Smooth muscle cell (in vitro differentiated cells): ENCODE results near the gene SLC29A1. TPM values are rescaled to one million over a fixed set of nuclear protein-coding genes. Genes with fewer than 3 reads are reported as not detected.
A peak's percentile ranks its signal among the peaks of the same experiment; 100 is the strongest.

Experiments
- DNase-seq: peaks from one replicate; lab custom pipeline; 2025; ENCODE audit not compliant: unreplicated experiment; lab: John Stamatoyannopoulos, UW
- H2AFZ ChIP-seq: fragments of 200-600 bp; sonication (generic); 2 replicates; pipeline ENCODE4 v1.6.0; 2016; ENCODE audit warnings: antibody characterized with exemption, low read depth, mild to moderate bottlenecking
- H3F3A ChIP-seq: fragments of 200-600 bp; sonication (generic); 2 replicates; pipeline ENCODE4 v1.6.0; 2017; ENCODE audit warnings: antibody characterized with exemption, low read depth
- H3K27ac ChIP-seq: fragments of 200-600 bp; sonication (generic); 2 replicates; pipeline ENCODE4 v1.5.1; 2016; ENCODE audit warnings: low read depth, mild to moderate bottlenecking
- H3K27me3 ChIP-seq: fragments of 200-600 bp; sonication (generic); 2 replicates; pipeline ENCODE4 v1.6.1; 2016; ENCODE audit warnings: low read depth, mild to moderate bottlenecking
- H3K36me3 ChIP-seq: fragments of 200-600 bp; sonication (generic); 2 replicates; pipeline ENCODE4 v1.5.1; 2016; ENCODE audit warnings: low read depth
- H3K4me1 ChIP-seq: fragments of 200-600 bp; sonication (generic); 2 replicates; pipeline ENCODE4 v1.5.1; 2016; ENCODE audit warnings: low read depth
- H3K4me2 ChIP-seq: fragments of 200-600 bp; sonication (generic); 2 replicates; pipeline ENCODE4 v1.6.0; 2016; ENCODE audit warnings: mild to moderate bottlenecking
- H3K4me3 ChIP-seq: fragments of 200-600 bp; sonication (generic); 2 replicates; pipeline ENCODE4 v1.5.1; 2016; ENCODE audit warnings: mild to moderate bottlenecking
- H3K79me2 ChIP-seq: fragments of 200-600 bp; sonication (generic); 2 replicates; pipeline ENCODE4 v1.6.0; 2016; ENCODE audit warnings: low read depth, mild to moderate bottlenecking
- H3K9ac ChIP-seq: fragments of 200-600 bp; sonication (generic); 2 replicates; pipeline ENCODE4 v1.6.0; 2016; ENCODE audit warnings: low read depth
- H3K9me3 ChIP-seq: fragments of 200-600 bp; sonication (generic); replicated peaks from 2 replicates; pipeline ENCODE4 v1.5.1; 2016; ENCODE audit warnings: low read depth
- H4K20me1 ChIP-seq: fragments of 200-600 bp; sonication (generic); 2 replicates; pipeline ENCODE4 v1.6.0; 2016; ENCODE audit warnings: low read depth
- CTCF ChIP-seq: fragments of 200-600 bp; sonication (generic); IDR thresholded peaks from 2 replicates; pipeline ENCODE4 v1.5.1; 2017; ENCODE audit warnings: borderline replicate concordance, mild to moderate bottlenecking, antibody characterized with exemption; ENCODE audit not compliant: insufficient read depth, poor library complexity, severe bottlenecking
- WGBS: methylation state at CpG from one replicate; pipeline ENCODE4 v1.1.7; 2016; ENCODE audit warnings: low lambda C conversion rate; 5-methylcytosine and 5-hydroxymethylcytosine counted together
- polyA plus RNA-seq: library from polyadenylated mRNA; unstranded; fragments of >200 nt; fragmentation: Nextera tagmentation; extraction: Ambion mirVana; gene quantifications from 2 replicates; pipeline ENCODE4 v1.2.1, GENCODE V29; 2016
- total RNA-seq: library from RNA; depleted of rRNA; stranded (reverse); fragments of >200 nt; gene quantifications from 2 replicates; pipeline ENCODE4 v1.2.3, GENCODE V29; 2014

Gene SLC29A1
- total and polyA plus RNA-seq, 2 experiments from 2014 or later = 7.4 to 8.0 TPM

- Histone ChIP-seq H4K20me1 (peaks cover 13% of the 10 kb centered on the region), H3K9ac (no peak overlapping the region), H3K36me3 (no peaks in the 10 kb centered on the region), H3K79me2 (peaks cover 16% of the 10 kb centered on the region), H3K4me2 (no peak overlapping the region), H2AFZ (no peak overlapping the region), H3K4me3 (no peak overlapping the region), H3K27ac (no peak overlapping the region), H3K4me1 (peaks cover 25% of the 10 kb centered on the region), H3K9me3 (no peaks in the 10 kb centered on the region), H3F3A (no peaks in the 10 kb centered on the region), H3K27me3 (peaks cover 31% of the 10 kb centered on the region)
- WGBS = 84% methylated on average over 3 of the region's 3 CpGs
- no peak for TF ChIP-seq CTCF
- no peak for DNase-seq
Observed at GRCh38 chr6:44266347-44266746, 43.0 kb downstream of the SLC29A1 start.

- H3K9me3 ChIP-seq = no peaks in the 10 kb centered on the region
- no peak for DNase-seq
- peaks cover 13% of the 10 kb centered on the region for H4K20me1 ChIP-seq
- no peak overlapping the region for H3K27ac ChIP-seq
- no peaks in the 10 kb centered on the region for H3K36me3 ChIP-seq
- H3K79me2 ChIP-seq = peaks cover 16% of the 10 kb centered on the region
- H3K27me3 ChIP-seq = peaks cover 40% of the 10 kb centered on the region
- H3K4me3 ChIP-seq = no peak overlapping the region
- H3K9ac ChIP-seq = no peak overlapping the region
- WGBS = 85% methylated on average over 10 of the region's 10 CpGs
- peaks cover 25% of the 10 kb centered on the region for H3K4me1 ChIP-seq
- TF ChIP-seq CTCF = no peak
- H3F3A ChIP-seq = no peaks in the 10 kb centered on the region
- H3K4me2 ChIP-seq = no peak overlapping the region
- H2AFZ ChIP-seq = no peak overlapping the region
Observed at GRCh38 chr6:44267252-44267651, 43.9 kb downstream of the SLC29A1 start.

- Histone ChIP-seq H3K36me3 (no peaks in the 10 kb centered on the region), H3K9me3 (no peaks in the 10 kb centered on the region), H4K20me1 (peaks cover 13% of the 10 kb centered on the region), H3K4me1 (peaks cover 23% of the 10 kb centered on the region), H3K4me2 (no peak overlapping the region), H2AFZ (no peak overlapping the region), H3K4me3 (no peak overlapping the region), H3K9ac (no peak overlapping the region), H3K27ac (no peak overlapping the region), H3F3A (no peaks in the 10 kb centered on the region), H3K79me2 (peaks cover 15% of the 10 kb centered on the region), H3K27me3 (peaks cover 49% of the 10 kb centered on the region)
- WGBS = 8% methylated on average over 5 of the region's 5 CpGs
- no peak for DNase-seq
- peak; percentile 96 for TF ChIP-seq CTCF
Observed at GRCh38 chr6:44268095-44268628, 44.8 kb downstream of the SLC29A1 start.
